ENCODE data around the gene RASL10A.
A peak's percentile ranks its signal among the peaks of the same experiment; 100 is the strongest.

RASL10A gene

GRCh38 chr22:29307596-29308147 is 7.8 kb downstream of the RASL10A start:
- H3K36me3 ChIP-seq (ENCODE audit: insufficient read depth, low read depth, low read length) = no peaks in the 10 kb centered on the region

GRCh38 chr22:29306835-29307595 is 8.5 kb downstream of the RASL10A start:
- H3K4me3 ChIP-seq (ENCODE audit: low read length) = peak overlapping the region; percentile 73
- H3K27me3 ChIP-seq (ENCODE audit: insufficient read depth, low read length) = peaks cover 8% of the 10 kb centered on the region; the same call in 1 of the 2 replicates
- H3K36me3 ChIP-seq (ENCODE audit: insufficient read depth, low read depth, low read length) = no peaks in the 10 kb centered on the region
- H3K9me3 ChIP-seq (ENCODE audit: insufficient read depth, low read depth, low read length) = no peaks in the 10 kb centered on the region
- no peak overlapping the region for H3K27ac ChIP-seq (ENCODE audit: low read length)
- peak overlapping the region; percentile 65 for H3K9ac ChIP-seq (ENCODE audit: low read depth, low read length)
- H3K4me1 ChIP-seq (ENCODE audit: insufficient read depth, low read length) = no peaks in the 10 kb centered on the region; the same call in 1 of the 2 replicates

More at GRCh38 chr22:29307596-29308147, 7.8 kb downstream of the RASL10A start:
- Histone ChIP-seq H3K4me1 (ENCODE audit: insufficient read depth, low read length) (no peaks in the 10 kb centered on the region; the same call in 1 of the 2 replicates), H3K9ac (ENCODE audit: low read depth, low read length) (peak overlapping the region; percentile 15; the same call in 1 of the 2 replicates), H3K4me3 (ENCODE audit: low read length) (peak overlapping the region; percentile 73), H3K27me3 (ENCODE audit: insufficient read depth, low read length) (peaks cover 13% of the 10 kb centered on the region; the same call in 1 of the 2 replicates), H3K9me3 (ENCODE audit: insufficient read depth, low read depth, low read length) (no peaks in the 10 kb centered on the region), H3K27ac (ENCODE audit: low read length) (no peak overlapping the region)

GRCh38 chr22:29306175-29306834 is 9.2 kb downstream of the RASL10A start, which contains the start of gene GAS2L1:
TSS of gene GAS2L1 (plus strand) at chr22:29306650. CDS start at chr22:29308106, 1,456 bp downstream.
- peaks cover 8% of the 10 kb centered on the region; the same call in 1 of the 2 replicates for H3K27me3 ChIP-seq (ENCODE audit: insufficient read depth, low read length)
- H3K27ac ChIP-seq (ENCODE audit: low read length) = no peak within 1 kb of the TSS
- no peaks in the 10 kb centered on the region for H3K9me3 ChIP-seq (ENCODE audit: insufficient read depth, low read depth, low read length)
- H3K4me1 ChIP-seq (ENCODE audit: insufficient read depth, low read length) = no peaks in the 10 kb centered on the region; the same call in 1 of the 2 replicates
- H3K4me3 ChIP-seq (ENCODE audit: low read length) = peak within 1 kb of the TSS; percentile 73
- no peaks in the 10 kb centered on the region for H3K36me3 ChIP-seq (ENCODE audit: insufficient read depth, low read depth, low read length)
- peak within 1 kb of the TSS; percentile 65 for H3K9ac ChIP-seq (ENCODE audit: low read depth, low read length)

- Histone ChIP-seq H3K27ac (ENCODE audit: low read length) (no peak overlapping the region), H3K9ac (ENCODE audit: low read depth, low read length) (no peak overlapping the region), H3K36me3 (ENCODE audit: insufficient read depth, low read depth, low read length) (peaks cover 2% of the 10 kb centered on the region; the same call in 1 of the 2 replicates), H3K27me3 (ENCODE audit: insufficient read depth, low read length) (peaks cover 8% of the 10 kb centered on the region; the same call in 1 of the 2 replicates), H3K9me3 (ENCODE audit: insufficient read depth, low read depth, low read length) (no peaks in the 10 kb centered on the region), H3K4me1 (ENCODE audit: insufficient read depth, low read length) (no peaks in the 10 kb centered on the region; the same call in 1 of the 2 replicates), H3K4me3 (ENCODE audit: low read length) (peak overlapping the region; percentile 73; the same call in 1 of the 2 replicates)
Measured at GRCh38 chr22:29305836-29306174, 9.7 kb downstream of the RASL10A start.

- H3K4me1 ChIP-seq (ENCODE audit: insufficient read depth, low read length) = no peaks in the 10 kb centered on the region; the same call in 1 of the 2 replicates
- no peak overlapping the region for H3K9ac ChIP-seq (ENCODE audit: low read depth, low read length)
- no peak overlapping the region for H3K27ac ChIP-seq (ENCODE audit: low read length)
- H3K4me3 ChIP-seq (ENCODE audit: low read length) = no peak overlapping the region
- peaks cover 32% of the 10 kb centered on the region for H3K36me3 ChIP-seq (ENCODE audit: insufficient read depth, low read depth, low read length)
- H3K9me3 ChIP-seq (ENCODE audit: insufficient read depth, low read depth, low read length) = no peaks in the 10 kb centered on the region
- H3K27me3 ChIP-seq (ENCODE audit: insufficient read depth, low read length) = peaks cover 7% of the 10 kb centered on the region; the same call in 1 of the 2 replicates
Measured at GRCh38 chr22:29302681-29303465, 12.6 kb downstream of the RASL10A start.

- no peaks in the 10 kb centered on the region for H3K9me3 ChIP-seq (ENCODE audit: insufficient read depth, low read depth, low read length)
- peaks cover 37% of the 10 kb centered on the region for H3K36me3 ChIP-seq (ENCODE audit: insufficient read depth, low read depth, low read length)
- H3K4me1 ChIP-seq (ENCODE audit: insufficient read depth, low read length) = no peaks in the 10 kb centered on the region; the same call in 1 of the 2 replicates
- H3K27me3 ChIP-seq (ENCODE audit: insufficient read depth, low read length) = peaks cover 2% of the 10 kb centered on the region; the same call in 1 of the 2 replicates
- H3K4me3 ChIP-seq (ENCODE audit: low read length) = no peak overlapping the region
- no peak overlapping the region for H3K27ac ChIP-seq (ENCODE audit: low read length)
- no peak overlapping the region for H3K9ac ChIP-seq (ENCODE audit: low read depth, low read length)
Measured at GRCh38 chr22:29302402-29302680, 13.2 kb downstream of the RASL10A start.

- Histone ChIP-seq H3K4me3 (ENCODE audit: low read length) (no peak overlapping the region), H3K4me1 (ENCODE audit: insufficient read depth, low read length) (no peaks in the 10 kb centered on the region), H3K27ac (ENCODE audit: low read length) (no peak overlapping the region), H3K27me3 (ENCODE audit: insufficient read depth, low read length) (no peaks in the 10 kb centered on the region), H3K9ac (ENCODE audit: low read depth, low read length) (no peak overlapping the region), H3K36me3 (ENCODE audit: insufficient read depth, low read depth, low read length) (peaks cover 42% of the 10 kb centered on the region), H3K9me3 (ENCODE audit: insufficient read depth, low read depth, low read length) (no peaks in the 10 kb centered on the region)
Measured at GRCh38 chr22:29301716-29302401, 13.6 kb downstream of the RASL10A start.

GRCh38 chr22:29300807-29301601 is 14.5 kb downstream of the RASL10A start:
- no peak overlapping the region for H3K4me3 ChIP-seq (ENCODE audit: low read length)
- peaks cover 50% of the 10 kb centered on the region for H3K36me3 ChIP-seq (ENCODE audit: insufficient read depth, low read depth, low read length)
- no peaks in the 10 kb centered on the region for H3K9me3 ChIP-seq (ENCODE audit: insufficient read depth, low read depth, low read length)
- no peaks in the 10 kb centered on the region for H3K4me1 ChIP-seq (ENCODE audit: insufficient read depth, low read length)
- no peak overlapping the region for H3K9ac ChIP-seq (ENCODE audit: low read depth, low read length)
- no peak overlapping the region for H3K27ac ChIP-seq (ENCODE audit: low read length)
- no peaks in the 10 kb centered on the region for H3K27me3 ChIP-seq (ENCODE audit: insufficient read depth, low read length)

- H3K9me3 ChIP-seq (ENCODE audit: insufficient read depth, low read depth, low read length) = no peaks in the 10 kb centered on the region
- H3K36me3 ChIP-seq (ENCODE audit: insufficient read depth, low read depth, low read length) = peaks cover 56% of the 10 kb centered on the region
- H3K27me3 ChIP-seq (ENCODE audit: insufficient read depth, low read length) = no peaks in the 10 kb centered on the region
- no peak overlapping the region for H3K9ac ChIP-seq (ENCODE audit: low read depth, low read length)
- no peak overlapping the region for H3K4me3 ChIP-seq (ENCODE audit: low read length)
- no peaks in the 10 kb centered on the region for H3K4me1 ChIP-seq (ENCODE audit: insufficient read depth, low read length)
- H3K27ac ChIP-seq (ENCODE audit: low read length) = no peak overlapping the region
Measured at GRCh38 chr22:29300467-29300806, 15.1 kb downstream of the RASL10A start.

GRCh38 chr22:29299136-29299900 is 16.2 kb downstream of the RASL10A start:
- no peaks in the 10 kb centered on the region for H3K4me1 ChIP-seq (ENCODE audit: insufficient read depth, low read length)
- no peak overlapping the region for H3K4me3 ChIP-seq (ENCODE audit: low read length)
- no peaks in the 10 kb centered on the region for H3K9me3 ChIP-seq (ENCODE audit: insufficient read depth, low read depth, low read length)
- no peak overlapping the region for H3K27ac ChIP-seq (ENCODE audit: low read length)
- H3K9ac ChIP-seq (ENCODE audit: low read depth, low read length) = no peak overlapping the region
- H3K27me3 ChIP-seq (ENCODE audit: insufficient read depth, low read length) = no peaks in the 10 kb centered on the region
- H3K36me3 ChIP-seq (ENCODE audit: insufficient read depth, low read depth, low read length) = peaks cover 67% of the 10 kb centered on the region
